GM11168 (cell line): Measurements from ENCODE around the gene CT47A1.
"Not testable (repeated sequence)": the region's sequence is repeated elsewhere in the genome, so short reads cannot be mapped to it uniquely, and the experiment has no call there.

Experiments used
- in situ Hi-C: fragments of 300-500 bp; cut with MboI; formaldehyde crosslinking; loops from one replicate; pipeline ENCODE4 v1.12.0; 2022; ENCODE audit warnings: low sequenced_read_pairs; ENCODE audit not compliant: unreplicated experiment

Gene CT47A1

GRCh38 chrX:120985660-120986059 lies at the start of gene CT47A1:
TSS of gene CT47A1 (minus strand) at chrX:120985760. CDS start at chrX:120985529, 231 bp downstream.
- in situ Hi-C loops, result loop anchor here (25.0 kb wide), 1 partner anchor 123 kb away; no protein-coding TSS in a partner anchor

- in situ Hi-C loops, result no loop called here
Measured at GRCh38 chrX:121032531-121032930, 47.0 kb upstream of the CT47A1 start.

GRCh38 chrX:121030083-121030482 lies 44.5 kb upstream of the CT47A1 start:
- in situ Hi-C loops, result no loop called here

GRCh38 chrX:121028419-121028818 lies 42.9 kb upstream of the CT47A1 start:
- in situ Hi-C loops, result no loop called here

GRCh38 chrX:121014826-121015225 lies 29.3 kb upstream of the CT47A1 start:
- in situ Hi-C loops, result no loop called here

- in situ Hi-C loops, result no loop called here
Measured at GRCh38 chrX:121013897-121014455, 28.4 kb upstream of the CT47A1 start.

- in situ Hi-C loops, result no loop called here
Measured at GRCh38 chrX:121011254-121011653, 25.7 kb upstream of the CT47A1 start.

- in situ Hi-C loops, result no loop called here
Measured at GRCh38 chrX:121010218-121010617, 24.7 kb upstream of the CT47A1 start.

- in situ Hi-C loops, result no loop called here
Measured at GRCh38 chrX:121009764-121010163, 24.2 kb upstream of the CT47A1 start.

GRCh38 chrX:121008920-121009319 lies 23.4 kb upstream of the CT47A1 start:
- in situ Hi-C loops, result no loop called here

GRCh38 chrX:121000589-121000988 lies 15.0 kb upstream of the CT47A1 start:
- in situ Hi-C loops, result no loop called here

GRCh38 chrX:120999413-120999812 lies 13.9 kb upstream of the CT47A1 start:
- in situ Hi-C loops, result loop anchor here (25.0 kb wide), 1 partner anchor 137 kb away; no protein-coding TSS in a partner anchor

GRCh38 chrX:120956500-120956899 lies 29.1 kb downstream of the CT47A1 start, which contains the start of gene CT47A7:
TSS of gene CT47A7 (minus strand) at chrX:120956600. CDS start at chrX:120956345, 255 bp downstream.
- in situ Hi-C loops, result not testable (repeated sequence)
